GM19372 (cell line): ENCODE data around the gene PELI2.
"Not testable (repeated sequence)": the region's sequence is repeated elsewhere in the genome, so short reads cannot be mapped to it uniquely, and the experiment has no call there.

ENCODE experiments used
- ATAC-seq: cut with Tn5 transposase; IDR thresholded peaks from one replicate; pipeline ENCODE4 v1.9.1; 2021; ENCODE audit warnings: mild to moderate bottlenecking, low read depth, moderate library complexity; ENCODE audit not compliant: unreplicated experiment

Gene PELI2

GRCh38 chr14:56137849-56138248, 19.6 kb downstream of the PELI2 start:
- ATAC-seq = no peak

- no peak for ATAC-seq
These were observed 20.7 kb downstream of the PELI2 start for GRCh38 chr14:56138928-56139327.

- no peak for ATAC-seq
These were observed 24.1 kb downstream of the PELI2 start for GRCh38 chr14:56142314-56142713.

GRCh38 chr14:56143025-56143424, 24.8 kb downstream of the PELI2 start:
- no peak for ATAC-seq

- no peak for ATAC-seq
These were observed 26.0 kb downstream of the PELI2 start for GRCh38 chr14:56144176-56144575.

- no peak for ATAC-seq
These were observed 27.1 kb downstream of the PELI2 start for GRCh38 chr14:56145181-56145769.

- ATAC-seq = no peak
These were observed 27.8 kb downstream of the PELI2 start for GRCh38 chr14:56145965-56146364.

GRCh38 chr14:56147449-56147848, 29.2 kb downstream of the PELI2 start:
- ATAC-seq = no peak

- ATAC-seq = no peak
These were observed 30.0 kb downstream of the PELI2 start for GRCh38 chr14:56147986-56148901.

- ATAC-seq = no peak
These were observed 30.9 kb downstream of the PELI2 start for GRCh38 chr14:56149151-56149550.

- ATAC-seq = no peak
These were observed 31.8 kb downstream of the PELI2 start for GRCh38 chr14:56149995-56150394.

GRCh38 chr14:56150645-56151345, 32.6 kb downstream of the PELI2 start:
- ATAC-seq = no peak

- no peak for ATAC-seq
These were observed 34.0 kb downstream of the PELI2 start for GRCh38 chr14:56152221-56152620.

GRCh38 chr14:56153267-56153666, 35.1 kb downstream of the PELI2 start:
- no peak for ATAC-seq

- ATAC-seq = no peak
These were observed 36.1 kb downstream of the PELI2 start for GRCh38 chr14:56154321-56154720.

- no peak for ATAC-seq
These were observed 37.9 kb downstream of the PELI2 start for GRCh38 chr14:56156096-56156495.

GRCh38 chr14:56159066-56159465, 40.9 kb downstream of the PELI2 start:
- ATAC-seq = no peak

GRCh38 chr14:56160088-56160487, 41.9 kb downstream of the PELI2 start:
- no peak for ATAC-seq

- ATAC-seq = no peak
These were observed 43.4 kb downstream of the PELI2 start for GRCh38 chr14:56161658-56162057.

GRCh38 chr14:56162476-56162875, 44.3 kb downstream of the PELI2 start:
- no peak for ATAC-seq

GRCh38 chr14:56166579-56166978, 48.4 kb downstream of the PELI2 start:
- not testable (repeated sequence) for ATAC-seq
